Glomerular visceral epithelial cell (primary cell): ENCODE measurements around the gene DCAF10.
"Not testable (repeated sequence)": the region's sequence is repeated elsewhere in the genome, so short reads cannot be mapped to it uniquely, and the experiment has no call there.

Source experiments
- DNase-seq: peaks from one replicate; pipeline ENCODE4 v3.0.0-alpha.2; 2016; ENCODE audit errors: extremely low spot score

The DCAF10 gene

GRCh38 chr9:37908698-37909186, 108.1 kb downstream of the DCAF10 start:
- DNase-seq: peak; percentile 21

- DNase-seq: no peak
These were observed 108.7 kb downstream of the DCAF10 start for GRCh38 chr9:37909326-37909725.

GRCh38 chr9:37909836-37910235, 109.2 kb downstream of the DCAF10 start:
- DNase-seq: not testable (repeated sequence)

- DNase-seq: no peak
These were observed 109.7 kb downstream of the DCAF10 start for GRCh38 chr9:37910271-37910670.

- no peak for DNase-seq
These were observed 110.7 kb downstream of the DCAF10 start for GRCh38 chr9:37911271-37911681.

- DNase-seq: peak; percentile 86
These were observed 113.0 kb downstream of the DCAF10 start for GRCh38 chr9:37913480-37914153.

GRCh38 chr9:37914154-37914551, 113.6 kb downstream of the DCAF10 start:
- no peak for DNase-seq

- no peak for DNase-seq
These were observed 114.2 kb downstream of the DCAF10 start for GRCh38 chr9:37914701-37915358.

GRCh38 chr9:37915911-37916470, 115.4 kb downstream of the DCAF10 start:
- no peak for DNase-seq

- no peak for DNase-seq
These were observed 116.1 kb downstream of the DCAF10 start for GRCh38 chr9:37916471-37917312.
